ENCODE measurements around the gene CHD8.

- TF ChIP-seq CTCF (IDR thresholded peaks at IDR 0.05), result no peak
- no peak for TF ChIP-seq POLR2AphosphoS5 (IDR thresholded peaks at IDR 0.05)
Measured at GRCh38 chr14:21352587-21352986, 103.3 kb downstream of the CHD8 start.

All from esophagus muscularis mucosa (tissue), 3 donors.